GM23338 (cell line): ENCODE measurements around the gene CNOT6L. TPM values are rescaled to one million over a fixed set of nuclear protein-coding genes. Genes with fewer than 3 reads are reported as not detected.
"Not testable (repeated sequence)": the region's sequence is repeated elsewhere in the genome, so short reads cannot be mapped to it uniquely, and the experiment has no call there.

Experiments used
- ATAC-seq: fragments of 200-7000 bp; cut with Tn5 transposase; 3 replicates; pipeline ENCODE4 v1.9.1; 2020
- DNase-seq: peaks from one replicate; pipeline ENCODE4 v3.0.0-alpha.2; 2015; ENCODE audit warnings: low spot score
- H2AFZ ChIP-seq: fragments of 200-600 bp; sonication (generic); 2 replicates; pipeline ENCODE4 v1.8.0; 2016; ENCODE audit warnings: antibody characterized with exemption, mild to moderate bottlenecking, moderate library complexity
- H3F3A ChIP-seq: fragments of 200-600 bp; sonication (generic); replicated peaks from 2 replicates; pipeline ENCODE4 v1.8.0; 2017; ENCODE audit warnings: antibody characterized with exemption, mixed run types, low read depth
- H3K27ac ChIP-seq: fragments of 200-600 bp; sonication (generic); 2 replicates; pipeline ENCODE4 v1.6.1; 2016; ENCODE audit warnings: low read depth
- H3K27me3 ChIP-seq: fragments of 200-600 bp; sonication (generic); 2 replicates; pipeline ENCODE4 v1.8.0; 2016; ENCODE audit warnings: mild to moderate bottlenecking, mixed run types, moderate library complexity; ENCODE audit not compliant: insufficient read depth
- H3K36me3 ChIP-seq: fragments of 200-600 bp; sonication (generic); 2 replicates; pipeline ENCODE4 v1.8.0; 2016; ENCODE audit warnings: mild to moderate bottlenecking; ENCODE audit not compliant: insufficient read depth
- H3K4me1 ChIP-seq: fragments of 200-600 bp; sonication (generic); 2 replicates; pipeline ENCODE4 v1.8.0; 2016; ENCODE audit warnings: mild to moderate bottlenecking, moderate library complexity; ENCODE audit not compliant: insufficient read depth
- H3K4me2 ChIP-seq: fragments of 200-600 bp; sonication (generic); 2 replicates; pipeline ENCODE4 v1.7.1; 2017; ENCODE audit warnings: mixed run types
- H3K4me3 ChIP-seq: fragments of 200-600 bp; sonication (generic); 2 replicates; pipeline ENCODE4 v1.6.1; 2016; ENCODE audit warnings: mixed run types
- H3K79me2 ChIP-seq: fragments of 200-600 bp; sonication (generic); replicated peaks from 2 replicates; pipeline ENCODE4 v1.8.0; 2017; ENCODE audit warnings: mild to moderate bottlenecking; ENCODE audit not compliant: insufficient read depth
- H3K9me2 ChIP-seq: fragments of 200-600 bp; sonication (generic); 2 replicates; pipeline ENCODE4 v1.8.0; 2017; ENCODE audit not compliant: insufficient read depth
- H4K20me1 ChIP-seq: fragments of 200-600 bp; sonication (generic); replicated peaks from 2 replicates; pipeline ENCODE4 v1.8.0; 2017; ENCODE audit warnings: mild to moderate bottlenecking; ENCODE audit not compliant: insufficient read depth
- H3K27ac Mint-ChIP-seq: 2 replicates; pipeline ENCODE4 v1.8.0; 2020; ENCODE audit warnings: inconsistent platforms, mild to moderate bottlenecking, moderate library complexity, mixed read lengths
- H3K27me3 Mint-ChIP-seq: 3 replicates; pipeline ENCODE4 v1.8.0; 2022; ENCODE audit warnings: low read depth, mild to moderate bottlenecking, moderate library complexity, mixed read lengths, inconsistent platforms; ENCODE audit not compliant: insufficient read depth, poor library complexity
- H3K36me3 Mint-ChIP-seq: 3 replicates; pipeline ENCODE4 v1.8.0; 2021; ENCODE audit warnings: low read depth, mild to moderate bottlenecking, inconsistent platforms, moderate library complexity, mixed read lengths
- H3K4me1 Mint-ChIP-seq: 3 replicates; pipeline ENCODE4 v1.8.0; 2020; ENCODE audit warnings: mild to moderate bottlenecking, inconsistent platforms, mixed read lengths
- H3K4me3 Mint-ChIP-seq: 3 replicates; pipeline ENCODE4 v1.8.0; 2021; ENCODE audit warnings: moderate library complexity, mild to moderate bottlenecking, inconsistent platforms, mixed read lengths
- H3K9me3 Mint-ChIP-seq: 3 replicates; pipeline ENCODE4 v1.8.0; 2020; ENCODE audit warnings: moderate library complexity, mild to moderate bottlenecking, inconsistent platforms, mixed read lengths
- CREB1 ChIP-seq: fragments of 250-450 bp; sonication (Bioruptor Pico); IDR thresholded peaks from 2 replicates; pipeline ENCODE4 v1.5.0; 2020; ENCODE audit warnings: low read depth, mild to moderate bottlenecking, moderate library complexity
- EZH2phosphoT487 ChIP-seq: fragments of 200-600 bp; sonication (generic); IDR thresholded peaks from one replicate; pipeline ENCODE4 v1.8.1; 2018; ENCODE audit warnings: antibody characterized with exemption; ENCODE audit not compliant: unreplicated experiment
- POLR2AphosphoS5 ChIP-seq: IDR thresholded peaks from 2 replicates; pipeline ENCODE4 v1.6.1; 2016; ENCODE audit warnings: antibody characterized with exemption, low read depth
- ZNF331 ChIP-seq: fragments of 250-450 bp; sonication (Bioruptor Pico); IDR thresholded peaks from 2 replicates; pipeline ENCODE4 v1.5.0; 2020; ENCODE audit warnings: low read depth, mild to moderate bottlenecking, moderate library complexity
- polyA plus RNA-seq: library from polyadenylated mRNA; unstranded; fragments of >200 nt; fragmentation: Nextera tagmentation; extraction: Ambion mirVana; gene quantifications from 2 replicates; pipeline ENCODE4 v1.2.1, GENCODE V29; 2016
- total RNA-seq: library from RNA; depleted of rRNA; stranded (reverse); fragments of >200 nt; shearing (Covaris generic); gene quantifications from 2 replicates; pipeline ENCODE4 v1.2.3, GENCODE V29; 2014
- TF ChIP-seq, protein P1 (sequence below): fragments of 250-450 bp; sonication (Bioruptor Pico); IDR thresholded peaks from 2 replicates; pipeline ENCODE4 v1.5.0; 2020; ENCODE audit warnings: mild to moderate bottlenecking, moderate library complexity

Gene CNOT6L
- total and polyA plus RNA-seq, 2 experiments from 2014 or later: 3.2 to 13.9 TPM

DNA sequence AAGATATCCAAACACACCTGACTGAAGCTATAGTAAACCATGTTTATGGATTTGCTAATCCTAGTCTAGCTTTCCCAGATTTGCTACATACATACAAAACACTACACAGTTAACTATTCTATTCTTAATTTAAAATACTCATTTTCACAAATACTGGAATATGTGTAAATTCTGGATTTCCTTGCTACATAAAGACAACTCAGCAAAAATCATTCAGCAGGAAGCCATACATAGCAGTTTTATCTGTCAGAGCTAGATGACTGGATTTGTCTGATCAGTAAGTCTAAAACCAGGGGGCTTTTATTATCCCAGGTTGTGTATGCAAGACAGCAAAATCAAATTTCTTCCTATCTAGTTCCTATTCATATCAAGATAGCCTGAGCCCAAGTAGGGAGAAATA, 98.1 kb downstream of the CNOT6L start (continued):
- TF ChIP-seq, protein P1, sequence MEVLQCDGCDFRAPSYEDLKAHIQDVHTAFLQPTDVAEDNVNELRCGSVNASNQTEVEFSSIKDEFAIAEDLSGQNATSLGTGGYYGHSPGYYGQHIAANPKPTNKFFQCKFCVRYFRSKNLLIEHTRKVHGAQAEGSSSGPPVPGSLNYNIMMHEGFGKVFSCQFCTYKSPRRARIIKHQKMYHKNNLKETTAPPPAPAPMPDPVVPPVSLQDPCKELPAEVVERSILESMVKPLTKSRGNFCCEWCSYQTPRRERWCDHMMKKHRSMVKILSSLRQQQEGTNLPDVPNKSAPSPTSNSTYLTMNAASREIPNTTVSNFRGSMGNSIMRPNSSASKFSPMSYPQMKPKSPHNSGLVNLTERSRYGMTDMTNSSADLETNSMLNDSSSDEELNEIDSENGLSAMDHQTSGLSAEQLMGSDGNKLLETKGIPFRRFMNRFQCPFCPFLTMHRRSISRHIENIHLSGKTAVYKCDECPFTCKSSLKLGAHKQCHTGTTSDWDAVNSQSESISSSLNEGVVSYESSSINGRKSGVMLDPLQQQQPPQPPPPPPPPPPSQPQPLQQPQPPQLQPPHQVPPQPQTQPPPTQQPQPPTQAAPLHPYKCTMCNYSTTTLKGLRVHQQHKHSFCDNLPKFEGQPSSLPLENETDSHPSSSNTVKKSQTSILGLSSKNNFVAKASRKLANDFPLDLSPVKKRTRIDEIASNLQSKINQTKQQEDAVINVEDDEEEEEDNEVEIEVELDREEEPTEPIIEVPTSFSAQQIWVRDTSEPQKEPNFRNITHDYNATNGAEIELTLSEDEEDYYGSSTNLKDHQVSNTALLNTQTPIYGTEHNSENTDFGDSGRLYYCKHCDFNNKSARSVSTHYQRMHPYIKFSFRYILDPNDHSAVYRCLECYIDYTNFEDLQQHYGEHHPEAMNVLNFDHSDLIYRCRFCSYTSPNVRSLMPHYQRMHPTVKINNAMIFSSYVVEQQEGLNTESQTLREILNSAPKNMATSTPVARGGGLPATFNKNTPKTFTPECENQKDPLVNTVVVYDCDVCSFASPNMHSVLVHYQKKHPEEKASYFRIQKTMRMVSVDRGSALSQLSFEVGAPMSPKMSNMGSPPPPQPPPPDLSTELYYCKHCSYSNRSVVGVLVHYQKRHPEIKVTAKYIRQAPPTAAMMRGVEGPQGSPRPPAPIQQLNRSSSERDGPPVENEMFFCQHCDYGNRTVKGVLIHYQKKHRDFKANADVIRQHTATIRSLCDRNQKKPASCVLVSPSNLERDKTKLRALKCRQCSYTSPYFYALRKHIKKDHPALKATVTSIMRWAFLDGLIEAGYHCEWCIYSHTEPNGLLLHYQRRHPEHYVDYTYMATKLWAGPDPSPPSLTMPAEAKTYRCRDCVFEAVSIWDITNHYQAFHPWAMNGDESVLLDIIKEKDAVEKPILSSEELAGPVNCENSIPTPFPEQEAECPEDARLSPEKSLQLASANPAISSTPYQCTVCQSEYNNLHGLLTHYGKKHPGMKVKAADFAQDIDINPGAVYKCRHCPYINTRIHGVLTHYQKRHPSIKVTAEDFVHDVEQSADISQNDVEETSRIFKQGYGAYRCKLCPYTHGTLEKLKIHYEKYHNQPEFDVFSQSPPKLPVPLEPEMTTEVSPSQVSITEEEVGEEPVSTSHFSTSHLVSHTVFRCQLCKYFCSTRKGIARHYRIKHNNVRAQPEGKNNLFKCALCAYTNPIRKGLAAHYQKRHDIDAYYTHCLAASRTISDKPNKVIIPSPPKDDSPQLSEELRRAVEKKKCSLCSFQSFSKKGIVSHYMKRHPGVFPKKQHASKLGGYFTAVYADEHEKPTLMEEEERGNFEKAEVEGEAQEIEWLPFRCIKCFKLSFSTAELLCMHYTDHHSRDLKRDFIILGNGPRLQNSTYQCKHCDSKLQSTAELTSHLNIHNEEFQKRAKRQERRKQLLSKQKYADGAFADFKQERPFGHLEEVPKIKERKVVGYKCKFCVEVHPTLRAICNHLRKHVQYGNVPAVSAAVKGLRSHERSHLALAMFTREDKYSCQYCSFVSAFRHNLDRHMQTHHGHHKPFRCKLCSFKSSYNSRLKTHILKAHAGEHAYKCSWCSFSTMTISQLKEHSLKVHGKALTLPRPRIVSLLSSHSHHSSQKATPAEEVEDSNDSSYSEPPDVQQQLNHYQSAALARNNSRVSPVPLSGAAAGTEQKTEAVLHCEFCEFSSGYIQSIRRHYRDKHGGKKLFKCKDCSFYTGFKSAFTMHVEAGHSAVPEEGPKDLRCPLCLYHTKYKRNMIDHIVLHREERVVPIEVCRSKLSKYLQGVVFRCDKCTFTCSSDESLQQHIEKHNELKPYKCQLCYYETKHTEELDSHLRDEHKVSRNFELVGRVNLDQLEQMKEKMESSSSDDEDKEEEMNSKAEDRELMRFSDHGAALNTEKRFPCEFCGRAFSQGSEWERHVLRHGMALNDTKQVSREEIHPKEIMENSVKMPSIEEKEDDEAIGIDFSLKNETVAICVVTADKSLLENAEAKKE (CRISPR knock-in tag): no peak
- TF ChIP-seq POLR2AphosphoS5: no peak
- no peak for TF ChIP-seq ZNF331 (CRISPR knock-in tag)
- no peak for TF ChIP-seq EZH2phosphoT487
- TF ChIP-seq CREB1 (CRISPR knock-in tag): no peak

DNA sequence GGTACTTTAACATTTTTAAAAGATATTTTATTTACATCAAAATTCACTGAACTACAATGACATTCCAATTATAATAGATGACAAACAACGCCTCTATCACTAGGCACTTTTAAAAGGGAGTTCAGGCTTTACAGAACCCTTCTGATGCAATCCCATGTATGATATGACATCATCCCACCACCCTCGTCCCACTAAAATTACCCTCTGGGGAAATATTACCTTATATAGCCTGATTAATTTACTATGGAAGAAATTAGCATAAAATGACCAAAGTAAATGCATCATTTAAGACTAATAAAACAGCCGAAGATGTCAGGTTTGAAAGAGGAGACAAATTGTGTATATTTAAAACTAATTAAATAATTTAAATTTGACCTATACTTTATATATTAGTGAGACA, 100.7 kb downstream of the CNOT6L start:
- H3K27me3 Mint-ChIP-seq, H3K27me3 ChIP-seq, H3K9me2 ChIP-seq, ATAC-seq, H3K36me3 Mint-ChIP-seq, H3F3A ChIP-seq, H4K20me1 ChIP-seq, H3K36me3 ChIP-seq, H3K4me3 ChIP-seq, H3K79me2 ChIP-seq, H3K4me3 Mint-ChIP-seq, H2AFZ ChIP-seq, H3K27ac ChIP-seq, H3K9me3 Mint-ChIP-seq, DNase-seq: not testable (repeated sequence)
- TF ChIP-seq CREB1 (CRISPR knock-in tag): 0 out of 2 replicates have a peak, but pooled peaks have one; percentile 31
- Mint-ChIP-seq H3K4me1 (peaks cover 34% of the 10 kb centered on the region), H3K27ac (peak overlapping the region; percentile 95)
- Histone ChIP-seq H3K4me1 (peaks cover 24% of the 10 kb centered on the region), H3K4me2 (0 out of 2 replicates have a peak overlapping the region, but pooled peaks have one; percentile 30)
